ENCODE data around the gene NALCN. TPM values are rescaled to one million over a fixed set of nuclear protein-coding genes. Genes with fewer than 3 reads are reported as not detected.

NALCN gene
- total RNA-seq, 4 donors from 2014 or later: 0.67 to 2.0 (median 1.5) TPM

GRCh38 chr13:101398920-101399319 lies 17.4 kb downstream of the NALCN start:
- intact Hi-C loops (cut with DNase I; ENCODE audit: low total_unique reads): no loop called here
- H3K4me3 ChIP-seq (ENCODE audit: low read depth, poor library complexity, severe bottlenecking): no peak overlapping the region
- no peak for TF ChIP-seq CTCF (IDR thresholded peaks at IDR 0.05)
- TF ChIP-seq POLR2A (IDR thresholded peaks at IDR 0.05): no peak
- DNase-seq (ENCODE audit: low spot score in 2 of 2): no peak
- WGBS, 2 donors: 81 to 89% methylated on average over 2 of the region's 2 CpGs

- DNase-seq (ENCODE audit: low spot score in 2 of 2): no peak
- intact Hi-C loops (cut with DNase I; ENCODE audit: low total_unique reads): no loop called here
- TF ChIP-seq CTCF (IDR thresholded peaks at IDR 0.05) (no peak), POLR2A (IDR thresholded peaks at IDR 0.05) (no peak)
- WGBS, 2 donors: 71 to 81% methylated on average over 2 of the region's 2 CpGs
- H3K4me3 ChIP-seq (ENCODE audit: low read depth, poor library complexity, severe bottlenecking): no peak overlapping the region
Measured at GRCh38 chr13:101398191-101398590, 18.1 kb downstream of the NALCN start.

GRCh38 chr13:101397742-101398141 lies 18.6 kb downstream of the NALCN start:
- H3K4me3 ChIP-seq (ENCODE audit: low read depth, poor library complexity, severe bottlenecking): no peak overlapping the region
- DNase-seq (ENCODE audit: low spot score in 2 of 2): no peak
- intact Hi-C loops (cut with DNase I; ENCODE audit: low total_unique reads): no loop called here
- WGBS, 2 donors: 40 to 47% methylated on average over 2 of the region's 2 CpGs
- TF ChIP-seq POLR2A (IDR thresholded peaks at IDR 0.05): no peak
- no peak for TF ChIP-seq CTCF (IDR thresholded peaks at IDR 0.05)

GRCh38 chr13:101394605-101395004 lies 21.7 kb downstream of the NALCN start:
- 42 to 52% methylated on average over 2 of the region's 2 CpGs for WGBS, 2 donors
- no peak for DNase-seq (ENCODE audit: low spot score in 2 of 2)
- H3K4me3 ChIP-seq (ENCODE audit: low read depth, poor library complexity, severe bottlenecking): no peak overlapping the region
- intact Hi-C loops (cut with DNase I; ENCODE audit: low total_unique reads): no loop called here
- TF ChIP-seq POLR2A (IDR thresholded peaks at IDR 0.05): no peak
- TF ChIP-seq CTCF (IDR thresholded peaks at IDR 0.05): no peak

GRCh38 chr13:101393140-101393539 lies 23.2 kb downstream of the NALCN start:
- TF ChIP-seq POLR2A (IDR thresholded peaks at IDR 0.05) (no peak), CTCF (IDR thresholded peaks at IDR 0.05) (no peak)
- no peak for DNase-seq (ENCODE audit: low spot score in 2 of 2)
- WGBS, 2 donors: 73 to 75% methylated on average over 3 of the region's 3 CpGs
- H3K4me3 ChIP-seq (ENCODE audit: low read depth, poor library complexity, severe bottlenecking): no peak overlapping the region
- intact Hi-C loops (cut with DNase I; ENCODE audit: low total_unique reads): no loop called here

GRCh38 chr13:101390461-101390860 lies 25.8 kb downstream of the NALCN start:
- 51 to 54% methylated on average over 5 of the region's 5 CpGs for WGBS, 2 donors
- intact Hi-C loops (cut with DNase I; ENCODE audit: low total_unique reads): no loop called here
- H3K4me3 ChIP-seq (ENCODE audit: low read depth, poor library complexity, severe bottlenecking): no peak overlapping the region
- no peak for DNase-seq (ENCODE audit: low spot score in 2 of 2)
- TF ChIP-seq CTCF (IDR thresholded peaks at IDR 0.05) (no peak), POLR2A (IDR thresholded peaks at IDR 0.05) (no peak)

Data from lower leg skin (tissue), 4 donors.